Activated T-cell treated with anti-CD3 and anti-CD28 coated beads, Interleukin-2, amount 50 U/mL, for 72 hours (primary cell): ENCODE results near the gene HOXD4. TPM values are rescaled to one million over a fixed set of nuclear protein-coding genes. Genes with fewer than 3 reads are reported as not detected.

Experiments
- ATAC-seq, 2 donors: fragments of 150-1000 bp; cut with Tn5 transposase; replicated peaks in 1 of 2; 2 replicates each; pipeline ENCODE4 v1.10.0; 2021; ENCODE audit warnings: moderate library complexity in 2 of 2, mild to moderate bottlenecking in 1 of 2
- DNase-seq, 2 donors: peaks; one replicate each; pipeline ENCODE4 v3.0.0; 2021 to 2022; ENCODE audit warnings: mixed read lengths in 1 of 2
- H3K27ac Mint-ChIP-seq: one replicate; pipeline ENCODE4 v1.8.0; 2022; ENCODE audit warnings: mild to moderate bottlenecking, moderate library complexity, mixed read lengths
- H3K27me3 Mint-ChIP-seq: one replicate; pipeline ENCODE4 v1.8.0; 2022; ENCODE audit warnings: low read depth, mixed read lengths
- H3K36me3 Mint-ChIP-seq, 2 donors: one replicate each; pipeline ENCODE4 v1.8.0; 2022; ENCODE audit warnings: mixed read lengths in 2 of 2, mild to moderate bottlenecking in 1 of 2; ENCODE audit not compliant: insufficient read depth in 2 of 2
- H3K4me1 Mint-ChIP-seq: one replicate; pipeline ENCODE4 v1.8.0; 2022; ENCODE audit warnings: low read depth, mixed read lengths
- H3K4me3 Mint-ChIP-seq, 2 donors: one replicate each; pipeline ENCODE4 v1.8.0; 2022; ENCODE audit warnings: mild to moderate bottlenecking in 2 of 2, mixed read lengths in 2 of 2, moderate library complexity in 2 of 2
- H3K9me3 Mint-ChIP-seq, 2 donors: one replicate each; pipeline ENCODE4 v1.8.0; 2022; ENCODE audit warnings: mixed read lengths in 2 of 2
- total RNA-seq, 2 donors: library from RNA; stranded (reverse); gene quantifications; one replicate each; pipeline ENCODE4 v1.2.3, GENCODE V29; 2022

HOXD4 gene
- total RNA-seq, 2 donors from 2014 or later = not detected

- ATAC-seq (no peak), DNase-seq (no peak)
- peak within 1 kb of the TSS; percentile 71 to 78 for H3K4me3 Mint-ChIP-seq
- peaks cover 0 to 1% of the 10 kb centered on the region in 2 donors for H3K36me3 Mint-ChIP-seq
- H3K9me3 Mint-ChIP-seq = no peaks in the 10 kb centered on the region
- peaks cover 14% of the 10 kb centered on the region for H3K4me1 Mint-ChIP-seq
- H3K27ac Mint-ChIP-seq = peak within 1 kb of the TSS; percentile 31
- H3K27me3 Mint-ChIP-seq = peaks cover 76% of the 10 kb centered on the region
These were observed 5.6 kb downstream of the HOXD4 start, which contains the start of gene HOXD3 for GRCh38 chr2:176156807-176157498. HOXD3 (plus strand) TSS chr2:176157307; CDS start chr2:176169115, 11,808 bp downstream.

DNA sequence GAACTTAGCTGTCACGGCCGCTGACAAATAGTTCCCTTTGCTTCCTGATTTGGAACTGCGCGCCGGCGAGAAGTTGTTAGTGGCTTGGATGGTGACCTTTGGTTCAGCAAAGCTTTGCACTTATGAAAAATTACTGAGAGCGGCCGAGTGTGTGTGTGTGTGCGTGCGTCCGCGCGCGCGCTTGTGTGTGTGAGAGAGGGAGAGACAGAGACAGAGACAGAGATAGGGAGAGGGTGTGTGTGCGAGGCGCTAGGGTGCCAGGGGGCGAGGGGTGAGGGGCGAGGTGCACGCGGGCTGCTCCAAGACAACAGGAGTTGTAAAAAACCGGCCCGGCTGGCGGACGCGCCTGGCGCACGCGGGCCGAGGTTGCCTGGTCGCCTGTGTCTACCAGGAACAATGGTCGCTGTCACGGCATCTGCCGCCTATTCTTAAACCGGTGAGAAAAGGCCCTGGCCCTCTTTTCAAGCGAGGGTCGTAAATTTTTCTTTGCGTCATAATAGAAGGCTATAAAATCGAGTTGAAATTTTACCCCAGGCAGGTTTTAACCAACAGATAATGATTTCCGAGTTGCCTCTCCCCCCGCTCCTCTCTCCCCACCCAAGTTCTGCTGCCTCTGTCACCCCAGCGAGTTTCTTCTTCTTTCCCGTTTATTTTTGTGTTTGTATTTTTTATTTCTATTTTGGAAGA is 6.3 kb downstream of the HOXD4 start:
- ATAC-seq = peak in 1 of 2 donors; percentile 34
- Mint-ChIP-seq H3K9me3 (no peaks in the 10 kb centered on the region), H3K27me3 (peaks cover 79% of the 10 kb centered on the region), H3K27ac (peak overlapping the region; percentile 31), H3K4me3 (peak overlapping the region; percentile 71 to 78), H3K4me1 (peaks cover 14% of the 10 kb centered on the region), H3K36me3 (peaks cover 0 to 1% of the 10 kb centered on the region in 2 donors)
- no peak for DNase-seq

DNA sequence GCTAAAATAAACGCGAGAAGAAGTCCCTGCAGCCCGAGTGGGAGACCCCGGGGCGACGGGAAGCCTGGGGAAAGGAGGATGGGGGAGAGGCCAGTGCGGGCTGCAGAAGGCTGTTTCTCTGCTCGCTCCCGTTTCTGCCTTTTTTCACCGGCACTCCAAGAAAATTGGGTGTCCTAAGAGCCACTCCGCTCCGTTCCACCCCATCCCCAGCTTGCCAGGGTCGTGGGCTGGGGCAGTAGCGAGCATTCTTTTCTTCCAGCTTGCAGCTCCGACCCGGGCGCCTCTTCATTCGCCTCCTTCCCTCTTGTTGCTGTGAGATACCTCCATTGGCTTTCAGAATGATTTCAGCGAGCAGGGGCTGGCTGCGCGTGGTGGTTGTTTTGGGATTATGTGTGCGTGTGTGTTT is 6.8 kb downstream of the HOXD4 start:
- H3K27me3 Mint-ChIP-seq = peaks cover 83% of the 10 kb centered on the region
- peak overlapping the region; percentile 82 for H3K27ac Mint-ChIP-seq
- H3K36me3 Mint-ChIP-seq = peaks cover 0 to 1% of the 10 kb centered on the region in 2 donors
- DNase-seq (no peak), ATAC-seq (no peak)
- peaks cover 14% of the 10 kb centered on the region for H3K4me1 Mint-ChIP-seq
- peak overlapping the region; percentile 71 to 78 for H3K4me3 Mint-ChIP-seq
- no peaks in the 10 kb centered on the region for H3K9me3 Mint-ChIP-seq

- Mint-ChIP-seq H3K4me1 (peaks cover 21% of the 10 kb centered on the region), H3K27ac (no peak overlapping the region)
- DNase-seq = no peak
These were observed 7.7 kb downstream of the HOXD4 start for GRCh38 chr2:176158855-176159662.

GRCh38 chr2:176159663-176160250 is 8.4 kb downstream of the HOXD4 start:
- Mint-ChIP-seq H3K4me3 (peak overlapping the region; percentile 36 to 52), H3K27ac (no peak overlapping the region), H3K9me3 (no peaks in the 10 kb centered on the region), H3K4me1 (peaks cover 24% of the 10 kb centered on the region), H3K36me3 (peaks cover 2 to 8% of the 10 kb centered on the region in 2 donors), H3K27me3 (peaks cover 83% of the 10 kb centered on the region)
- ATAC-seq (peak in 1 of 2 donors; percentile 19), DNase-seq (no peak)

More at GRCh38 chr2:176158855-176159662, 7.7 kb downstream of the HOXD4 start:
- Mint-ChIP-seq H3K9me3 (no peaks in the 10 kb centered on the region), H3K4me3 (peak overlapping the region; percentile 36 to 39), H3K27me3 (peaks cover 83% of the 10 kb centered on the region), H3K36me3 (peaks cover 0 to 4% of the 10 kb centered on the region in 2 donors)
- no peak for ATAC-seq

DNA sequence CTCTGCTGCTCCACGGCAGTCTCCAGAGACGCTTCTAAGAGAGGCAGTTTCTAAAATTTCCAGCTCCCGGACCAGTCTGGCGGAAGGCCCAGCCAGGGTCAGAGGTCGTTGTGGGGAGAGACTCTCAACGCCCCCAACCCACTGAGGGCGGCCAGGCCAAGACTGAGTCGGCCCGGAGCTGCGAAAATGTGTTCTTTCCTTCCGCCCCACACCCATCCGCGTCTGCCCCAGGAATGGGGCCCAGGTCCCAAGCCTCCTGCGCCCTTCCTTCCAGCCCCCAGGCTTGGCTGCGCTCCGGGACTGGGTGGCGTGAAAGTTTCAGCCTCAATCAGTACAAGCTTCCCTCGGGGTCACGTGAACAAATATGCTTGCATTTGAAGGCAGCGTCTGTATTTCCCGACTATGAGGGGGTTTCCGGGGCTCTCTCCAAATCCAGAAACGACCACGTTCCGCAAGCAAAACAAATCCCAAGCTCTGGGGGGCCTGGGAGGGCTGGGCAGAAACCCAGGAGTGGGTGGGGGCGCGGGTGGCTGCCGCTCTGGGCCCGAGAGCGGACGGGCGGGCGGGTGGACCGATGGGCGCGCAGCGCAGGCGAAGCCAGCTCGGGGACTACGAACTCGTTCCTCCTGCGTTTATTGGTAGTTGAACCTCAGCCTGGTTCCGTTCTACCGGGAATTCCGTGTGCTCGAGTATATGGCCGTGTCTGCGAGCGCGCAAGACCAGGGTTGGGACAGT is 9.1 kb downstream of the HOXD4 start:
- H3K4me3 Mint-ChIP-seq = peak overlapping the region; percentile 21 to 52
- peaks cover 83% of the 10 kb centered on the region for H3K27me3 Mint-ChIP-seq
- no peaks in the 10 kb centered on the region for H3K9me3 Mint-ChIP-seq
- peaks cover 24% of the 10 kb centered on the region for H3K4me1 Mint-ChIP-seq
- ATAC-seq (no peak), DNase-seq (no peak)
- H3K27ac Mint-ChIP-seq = no peak overlapping the region
- peaks cover 2 to 8% of the 10 kb centered on the region in 2 donors for H3K36me3 Mint-ChIP-seq

DNA sequence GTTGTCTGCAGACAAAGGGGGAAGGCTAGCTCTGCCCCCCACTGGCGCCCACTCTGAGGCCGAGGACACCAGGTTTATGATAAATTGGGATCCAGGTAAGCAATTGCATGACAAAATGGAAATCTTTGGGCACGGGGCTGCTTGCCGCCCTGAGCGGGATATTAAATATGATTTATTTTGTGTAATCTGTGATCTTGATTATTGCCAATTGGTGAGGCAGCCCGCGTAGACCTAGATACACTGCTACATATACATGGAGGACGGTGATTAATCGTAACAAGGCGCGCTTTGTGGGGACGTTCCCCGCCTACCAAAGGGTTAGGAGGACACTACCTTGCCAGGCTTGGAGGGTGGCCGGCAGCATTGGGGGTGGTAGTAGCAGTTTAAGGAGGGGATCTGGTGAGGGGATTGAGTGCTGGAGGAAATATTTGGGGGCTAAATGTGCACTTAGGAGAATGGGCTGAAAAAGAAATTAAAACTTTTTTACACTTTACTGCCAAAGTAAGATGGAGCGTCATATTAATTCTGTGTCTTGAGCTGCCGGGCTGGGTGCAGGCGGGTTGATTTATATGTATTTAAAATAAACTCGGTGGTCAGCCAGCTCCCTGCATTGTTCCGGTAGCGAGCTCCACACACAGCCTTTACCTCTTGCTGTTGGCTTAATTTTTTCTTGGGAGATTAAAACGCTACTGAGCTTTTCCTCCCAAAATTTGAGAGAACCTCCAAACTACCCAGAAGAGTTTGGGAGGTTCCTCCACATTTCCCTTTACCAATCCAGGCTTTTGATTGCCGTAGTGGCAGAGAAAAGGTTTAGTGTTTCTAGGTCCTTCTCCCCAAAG is 9.9 kb downstream of the HOXD4 start:
- peak overlapping the region; percentile 81 for H3K27ac Mint-ChIP-seq
- H3K4me1 Mint-ChIP-seq = peaks cover 24% of the 10 kb centered on the region
- peaks cover 2 to 8% of the 10 kb centered on the region in 2 donors for H3K36me3 Mint-ChIP-seq
- peaks cover 83% of the 10 kb centered on the region for H3K27me3 Mint-ChIP-seq
- no peak for DNase-seq
- H3K4me3 Mint-ChIP-seq = peak overlapping the region; percentile 21 to 52
- no peak for ATAC-seq
- H3K9me3 Mint-ChIP-seq = no peaks in the 10 kb centered on the region

- Mint-ChIP-seq H3K27ac (no peak overlapping the region), H3K4me3 (no peak overlapping the region), H3K4me1 (peaks cover 24% of the 10 kb centered on the region), H3K27me3 (peaks cover 85% of the 10 kb centered on the region), H3K9me3 (no peaks in the 10 kb centered on the region), H3K36me3 (peaks cover 2 to 8% of the 10 kb centered on the region in 2 donors)
- DNase-seq (no peak), ATAC-seq (no peak)
These were observed 10.7 kb downstream of the HOXD4 start for GRCh38 chr2:176161825-176162626.

DNA sequence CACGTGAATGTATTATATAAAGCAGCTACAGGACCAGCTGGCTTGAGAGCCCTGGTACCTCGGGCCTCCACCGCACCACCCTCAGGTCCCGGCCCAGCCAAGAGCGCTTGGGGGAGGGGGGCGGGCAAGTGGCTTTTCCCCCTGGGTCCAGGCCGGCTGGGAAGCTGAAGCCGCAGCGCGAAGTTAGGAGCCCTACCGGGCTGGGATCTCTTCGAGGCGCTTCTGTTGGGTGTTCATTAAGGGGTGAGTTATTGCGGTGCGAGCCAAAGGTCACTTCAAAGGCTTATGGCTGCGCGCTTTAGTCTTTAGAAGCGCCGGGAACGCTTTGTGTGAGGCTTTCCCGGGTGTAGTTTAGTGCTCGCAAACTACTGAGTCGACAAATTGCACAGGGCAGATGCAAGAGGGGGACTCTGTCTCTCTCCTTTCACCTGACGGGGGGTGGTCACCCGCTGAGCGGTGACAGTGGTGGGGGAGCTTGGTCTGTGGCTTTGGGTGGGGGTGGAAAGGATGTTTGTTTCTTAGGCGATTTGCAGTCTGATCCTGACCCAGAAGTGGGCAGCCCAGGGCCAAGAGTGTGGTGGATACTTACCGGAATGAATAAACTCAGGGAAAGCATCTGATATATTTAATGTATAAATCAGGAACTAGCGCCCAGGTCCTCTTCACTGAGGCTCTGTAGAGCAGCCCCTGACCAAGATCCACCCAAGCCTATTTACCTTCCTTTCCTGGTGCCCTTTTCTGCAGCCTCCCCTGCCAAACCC is 11.7 kb downstream of the HOXD4 start:
- Mint-ChIP-seq H3K36me3 (peaks cover 2 to 8% of the 10 kb centered on the region in 2 donors), H3K9me3 (no peaks in the 10 kb centered on the region), H3K27me3 (peaks cover 86% of the 10 kb centered on the region), H3K4me3 (no peak overlapping the region), H3K4me1 (peaks cover 15% of the 10 kb centered on the region), H3K27ac (no peak overlapping the region)
- DNase-seq (no peak), ATAC-seq (no peak)

GRCh38 chr2:176163672-176164056 is 12.3 kb downstream of the HOXD4 start:
- no peak for DNase-seq
- H3K36me3 Mint-ChIP-seq = peaks cover 2 to 8% of the 10 kb centered on the region in 2 donors
- ATAC-seq = no peak
- peaks cover 10% of the 10 kb centered on the region for H3K4me1 Mint-ChIP-seq
- H3K9me3 Mint-ChIP-seq = no peaks in the 10 kb centered on the region
- peak overlapping the region; percentile 79 for H3K27ac Mint-ChIP-seq
- H3K27me3 Mint-ChIP-seq = peaks cover 86% of the 10 kb centered on the region
- peak overlapping the region in 1 of 2 donors; percentile 43 for H3K4me3 Mint-ChIP-seq
